Measurements from ENCODE around the gene UGT2A2. TPM values are rescaled to one million over a fixed set of nuclear protein-coding genes. Genes with fewer than 3 reads are reported as not detected.

Gene UGT2A2

Small RNA genes lying within 50 kb of the gene (small RNA-seq; reads per million reads assigned to genes)
- gene UGT2A2 (ENCODE audit: insufficient read depth), result not detected
